Measurements from ENCODE around the gene EPHA7. TPM values are rescaled to one million over a fixed set of nuclear protein-coding genes. Genes with fewer than 3 reads are reported as not detected.

The EPHA7 gene
- total RNA-seq, 1 experiment from 2014 or later = not detected

DNA sequence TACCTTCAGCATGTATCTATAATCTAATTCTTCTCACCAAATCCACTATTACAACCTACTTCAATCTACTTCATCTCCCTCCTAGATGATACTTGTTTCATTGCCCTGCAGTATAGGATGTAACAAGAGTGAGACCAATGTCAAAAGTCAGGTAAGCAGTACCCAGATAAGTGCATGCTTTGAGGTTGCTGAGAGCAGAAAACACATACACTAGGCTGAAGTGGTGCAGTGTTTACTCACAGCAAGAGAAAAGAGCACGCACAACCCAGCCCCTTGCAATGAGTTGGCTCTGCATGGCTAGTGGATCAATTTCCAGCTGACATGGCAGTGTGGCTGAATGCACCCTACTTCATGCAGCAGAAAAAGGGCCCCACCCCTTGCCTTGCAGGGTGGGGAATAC, 199.9 kb downstream of the EPHA7 start:
- ChIA-PET CTCF (no interaction called here), POLR2A (no interaction called here)
- TF ChIP-seq CTCF (IDR thresholded peaks at IDR 0.05; ENCODE audit: unreplicated experiment) = no peak
- BruUV-seq (replicated peaks) = no TSS peak
- H3K36me3 Mint-ChIP-seq (ENCODE audit: insufficient read depth, unreplicated experiment) = no peaks in the 10 kb centered on the region
- no peak overlapping the region for H3K27ac Mint-ChIP-seq (ENCODE audit: low read depth, unreplicated experiment)
- intact Hi-C loops (cut with micrococcal nuclease) = no loop called here
- H3K27me3 Mint-ChIP-seq (ENCODE audit: insufficient read depth, unreplicated experiment) = peaks cover 16% of the 10 kb centered on the region
- H3K9me3 Mint-ChIP-seq (ENCODE audit: unreplicated experiment) = no peaks in the 10 kb centered on the region
- no peak for DNase-seq (ENCODE audit: unreplicated experiment)
- no peak overlapping the region for H3K4me3 Mint-ChIP-seq (ENCODE audit: unreplicated experiment)
- no peaks in the 10 kb centered on the region for H3K4me1 Mint-ChIP-seq (ENCODE audit: insufficient read depth, unreplicated experiment)

DNA sequence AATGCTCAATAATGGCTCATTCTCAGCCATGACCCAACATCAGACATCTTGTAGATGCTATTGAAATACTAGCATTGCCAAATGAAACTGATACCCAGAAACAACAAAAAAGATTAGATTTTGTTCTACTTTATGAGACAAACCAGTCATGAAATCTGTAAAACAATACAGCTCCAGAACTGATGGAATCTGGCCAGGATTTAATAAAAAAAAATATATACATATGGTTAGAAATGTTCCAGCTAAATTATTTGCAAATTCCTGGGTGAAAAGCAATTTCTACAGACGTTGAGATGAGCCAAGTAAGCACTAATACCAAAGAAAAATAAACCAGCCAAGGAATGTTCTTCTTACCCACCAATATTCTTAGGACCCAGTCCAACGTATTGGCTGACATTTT, 201.3 kb downstream of the EPHA7 start:
- H3K4me1 Mint-ChIP-seq (ENCODE audit: insufficient read depth, unreplicated experiment) = no peaks in the 10 kb centered on the region
- TF ChIP-seq CTCF (IDR thresholded peaks at IDR 0.05; ENCODE audit: unreplicated experiment) = no peak
- H3K27me3 Mint-ChIP-seq (ENCODE audit: insufficient read depth, unreplicated experiment) = peaks cover 16% of the 10 kb centered on the region
- BruUV-seq (replicated peaks) = no TSS peak
- POLR2A ChIA-PET = no interaction called here
- no peak for DNase-seq (ENCODE audit: unreplicated experiment)
- no peak overlapping the region for H3K4me3 Mint-ChIP-seq (ENCODE audit: unreplicated experiment)
- H3K9me3 Mint-ChIP-seq (ENCODE audit: unreplicated experiment) = no peaks in the 10 kb centered on the region
- no peak overlapping the region for H3K27ac Mint-ChIP-seq (ENCODE audit: low read depth, unreplicated experiment)
- intact Hi-C loops (cut with micrococcal nuclease) = no loop called here
- CTCF ChIA-PET = interaction anchor here (0.6 kb wide), 1 partner anchor 168 kb away, joined by 3 read pairs; no protein-coding TSS in a partner anchor
- no peaks in the 10 kb centered on the region for H3K36me3 Mint-ChIP-seq (ENCODE audit: insufficient read depth, unreplicated experiment)

- Mint-ChIP-seq H3K4me1 (ENCODE audit: insufficient read depth, unreplicated experiment) (no peaks in the 10 kb centered on the region), H3K27me3 (ENCODE audit: insufficient read depth, unreplicated experiment) (peaks cover under 1% of the 10 kb centered on the region), H3K27ac (ENCODE audit: low read depth, unreplicated experiment) (no peak overlapping the region), H3K4me3 (ENCODE audit: unreplicated experiment) (no peak overlapping the region), H3K9me3 (ENCODE audit: unreplicated experiment) (no peaks in the 10 kb centered on the region), H3K36me3 (ENCODE audit: insufficient read depth, unreplicated experiment) (no peaks in the 10 kb centered on the region)
- BruUV-seq (replicated peaks) = no TSS peak
- POLR2A ChIA-PET = no interaction called here
- DNase-seq (ENCODE audit: unreplicated experiment) = no peak
- CTCF ChIA-PET = interaction anchor here (0.6 kb wide), 1 partner anchor 10 kb away, joined by 4 read pairs; no protein-coding TSS in a partner anchor
- TF ChIP-seq CTCF (IDR thresholded peaks at IDR 0.05; ENCODE audit: unreplicated experiment) = no peak
- intact Hi-C loops (cut with micrococcal nuclease) = no loop called here
Measured at GRCh38 chr6:93213028-93213427, 206.3 kb downstream of the EPHA7 start.

DNA sequence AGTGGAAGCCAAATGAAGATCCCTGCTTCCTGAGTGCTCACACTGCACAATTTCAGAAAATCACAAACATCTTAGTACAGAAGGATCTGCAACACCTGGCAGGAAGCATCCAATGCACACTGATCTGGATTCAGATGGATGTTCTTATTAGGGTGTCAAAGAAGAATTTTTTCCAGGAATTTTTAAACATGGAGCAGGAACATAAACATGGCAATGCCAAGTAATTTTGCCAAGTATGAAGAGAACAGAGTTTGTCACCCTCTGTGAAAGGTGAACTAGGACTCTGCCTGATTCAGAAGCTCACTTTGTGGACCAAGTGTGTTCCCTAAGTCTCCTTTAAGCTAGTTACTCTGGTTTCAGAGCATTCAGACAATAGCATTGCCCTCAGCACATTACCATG, 208.5 kb downstream of the EPHA7 start:
- BruUV-seq (replicated peaks) = no TSS peak
- POLR2A ChIA-PET = no interaction called here
- intact Hi-C loops (cut with micrococcal nuclease) = no loop called here
- no peak for DNase-seq (ENCODE audit: unreplicated experiment)
- CTCF ChIA-PET = no interaction called here
- Mint-ChIP-seq H3K36me3 (ENCODE audit: insufficient read depth, unreplicated experiment) (no peaks in the 10 kb centered on the region), H3K9me3 (ENCODE audit: unreplicated experiment) (no peaks in the 10 kb centered on the region), H3K4me1 (ENCODE audit: insufficient read depth, unreplicated experiment) (no peaks in the 10 kb centered on the region), H3K27me3 (ENCODE audit: insufficient read depth, unreplicated experiment) (peaks cover 9% of the 10 kb centered on the region), H3K4me3 (ENCODE audit: unreplicated experiment) (no peak overlapping the region), H3K27ac (ENCODE audit: low read depth, unreplicated experiment) (no peak overlapping the region)
- no peak for TF ChIP-seq CTCF (IDR thresholded peaks at IDR 0.05; ENCODE audit: unreplicated experiment)
